GM12878 (cell line): ENCODE measurements around the gene FAM13C. TPM values are rescaled to one million over a fixed set of nuclear protein-coding genes. Genes with fewer than 3 reads are reported as not detected.

ENCODE experiments used
- ATAC-seq: fragments of 200-7000 bp; cut with Tn5 transposase; 3 replicates; pipeline ENCODE4 v1.9.1; 2020; ENCODE audit warnings: mild to moderate bottlenecking, moderate library complexity
- BruUV-seq: library from RNA; stranded (reverse); fragments of 400-500 nt; replicated peaks from 2 replicates; lab custom pipeline; 2021; lab: Mats Ljungman, UMichigan
- CTCF ChIA-PET: fragments of 300-600 bp; sonication (Branson Sonifier 250); formaldehyde crosslinking; extraction: SDS; loops from one replicate; lab custom pipeline; 2021; ENCODE audit warnings: inconsistent platforms; lab: Yijun Ruan, JAX
- POLR2A ChIA-PET: fragments of 350-600 bp; formaldehyde crosslinking; extraction: SDS; loops from one replicate; lab custom pipeline; 2021; ENCODE audit warnings: inconsistent platforms; lab: Charles Lee
- RAD21 ChIA-PET: fragments of 300-600 bp; sonication (Branson Sonifier 250); formaldehyde crosslinking; loops from one replicate; lab custom pipeline; 2023; ENCODE audit warnings: antibody characterized with exemption; ENCODE audit not compliant: unreplicated experiment; lab: Charles Lee
- SMC1A ChIA-PET: fragments of 300-600 bp; sonication (Branson Sonifier 250); formaldehyde crosslinking; loops from one replicate; lab custom pipeline; 2023; ENCODE audit not compliant: unreplicated experiment, uncharacterized antibody; lab: Charles Lee
- DNase-seq: peaks from one replicate; pipeline ENCODE4 v3.0.0-alpha.2; 2011; ENCODE audit warnings: low read depth, low spot score
- FAIRE-seq: peaks from 3 replicates; lab custom pipeline; 2011; peaks lifted over from hg19 to GRCh38; lab: Jason Lieb, UNC
- H2AFZ ChIP-seq: 2 replicates; pipeline ENCODE4 v1.6.0; 2011; ENCODE audit warnings: low read depth, low read length, control low read depth; ENCODE audit not compliant: control insufficient read depth
- H3K27ac ChIP-seq: 2 replicates; pipeline ENCODE4 v1.5.1; 2011; ENCODE audit warnings: control low read depth; ENCODE audit not compliant: control insufficient read depth, insufficient read depth
- H3K27me3 ChIP-seq, 2 experiments: replicated peaks in 1 of 2; 2 replicates each; pipeline versions ENCODE4 v1.6.0 to v1.6.1; 2011; ENCODE audit warnings: low read length in 1 of 2; ENCODE audit not compliant: control insufficient read depth in 2 of 2, insufficient read depth in 2 of 2
- H3K36me3 ChIP-seq, 2 experiments: 2 replicates each; pipeline ENCODE4 v1.5.1; 2011; ENCODE audit warnings: low read length in 1 of 2; ENCODE audit not compliant: control insufficient read depth in 2 of 2, insufficient read depth in 2 of 2
- H3K4me1 ChIP-seq: 2 replicates; pipeline ENCODE4 v1.6.1; 2011; ENCODE audit warnings: mild to moderate bottlenecking, low read length, moderate library complexity, mixed read lengths; ENCODE audit not compliant: control insufficient read depth, insufficient read depth
- H3K4me2 ChIP-seq: 2 replicates; pipeline ENCODE4 v1.6.0; 2011; ENCODE audit warnings: control low read depth; ENCODE audit not compliant: control insufficient read depth, insufficient read depth
- H3K4me3 ChIP-seq: fragments of 200-600 bp; sonication (generic); 2 replicates; pipeline ENCODE4 v1.5.1; 2016
- H3K79me2 ChIP-seq: 2 replicates; pipeline ENCODE4 v1.6.0; 2011; ENCODE audit warnings: low read length; ENCODE audit not compliant: control insufficient read depth, insufficient read depth
- H3K9ac ChIP-seq: 2 replicates; pipeline ENCODE4 v1.8.0; 2011; ENCODE audit warnings: low read length, control low read depth, mixed read lengths; ENCODE audit not compliant: control insufficient read depth, insufficient read depth
- H3K9me3 ChIP-seq: replicated peaks from 3 replicates; pipeline ENCODE4 v1.5.1; 2011; ENCODE audit warnings: mild to moderate bottlenecking, low read length; ENCODE audit not compliant: control insufficient read depth, insufficient read depth
- H4K20me1 ChIP-seq: 2 replicates; pipeline ENCODE4 v1.6.0; 2011; ENCODE audit not compliant: control insufficient read depth, insufficient read depth
- BACH1 ChIP-seq: fragments of 450-650 bp; IDR thresholded peaks from 2 replicates; pipeline ENCODE4 v1.6.1; 2017; ENCODE audit warnings: mild to moderate bottlenecking, borderline replicate concordance
- DPF2 ChIP-seq: fragments of 450-650 bp; IDR thresholded peaks from 2 replicates; pipeline ENCODE4 v1.6.1; 2017; ENCODE audit warnings: mild to moderate bottlenecking
- FOXM1 ChIP-seq: IDR thresholded peaks from 2 replicates; pipeline ENCODE4 v1.6.1; 2012; ENCODE audit warnings: low read depth, mild to moderate bottlenecking, inconsistent platforms, low read length, moderate library complexity
- RAD21 ChIP-seq: IDR thresholded peaks from 2 replicates; pipeline ENCODE4 v1.6.1; 2011; ENCODE audit warnings: mild to moderate bottlenecking, low read depth, low read length, moderate library complexity; ENCODE audit not compliant: insufficient read depth
- SMARCA5 ChIP-seq: fragments of 450-650 bp; IDR thresholded peaks from 2 replicates; pipeline ENCODE4 v1.6.1; 2017; ENCODE audit warnings: mild to moderate bottlenecking
- STAT1 ChIP-seq: fragments of 450-650 bp; conservative IDR thresholded peaks from 2 replicates; pipeline ENCODE4 v1.6.1; 2014; ENCODE audit warnings: antibody characterized with exemption, mild to moderate bottlenecking
- TARDBP ChIP-seq: IDR thresholded peaks from 2 replicates; pipeline ENCODE4 v1.6.1; 2016; ENCODE audit warnings: borderline replicate concordance
- TCF3 ChIP-seq: IDR thresholded peaks from 2 replicates; pipeline ENCODE4 v1.6.1; 2012; ENCODE audit warnings: low read depth, mild to moderate bottlenecking, low read length, borderline replicate concordance; ENCODE audit not compliant: insufficient read depth
- WGBS: methylation state at CpG from one replicate; pipeline ENCODE4 v1.1.6; 2016; ENCODE audit warnings: low lambda C conversion rate; ENCODE audit not compliant: insufficient replicate concordance, insufficient coverage; ENCODE audit errors: missing lambda C conversion rate; 5-methylcytosine and 5-hydroxymethylcytosine counted together
- in situ Hi-C: fragments of 300-500 bp; cut with MboI; formaldehyde crosslinking; loops from 9 replicates; pipeline ENCODE4 v1.14.3; 2018; ENCODE audit warnings: mixed read lengths
- intact Hi-C: fragments of 100-400 bp; cut with micrococcal nuclease; formaldehyde crosslinking; loops from one replicate; pipeline ENCODE4 v1.14.2; 2022; ENCODE audit not compliant: unreplicated experiment
- polyA plus RNA-seq, 11 experiments: library from polyadenylated mRNA; depleted of rRNA in 4 of 11; unstranded in 6 of 11; stranded (reverse) in 5 of 11; fragments of >200 nt; fragmentation: Nextera tagmentation in 4 of 11; fragmentation: Illumina TruSeq in 1 of 11; extraction: Ambion mirVana in 4 of 11; extraction: Trizol in 1 of 11; gene quantifications; 1 replicate in 1 of 11; 2 replicates in 10 of 11; pipeline versions ENCODE4 v1.2.1 to v1.2.3, GENCODE V29; 2011 to 2016; ENCODE audit warnings: inconsistent platforms in 2 of 11, missing spikeins in 2 of 11, low read depth in 1 of 11
- total RNA-seq, 4 experiments: library from RNA; depleted of rRNA in 3 of 4; stranded (reverse); fragments of >200 nt in 3 of 4; fragmentation: Illumina TruSeq in 1 of 4; extraction: Trizol in 1 of 4; gene quantifications; 2 replicates each; pipeline versions ENCODE4 v1.2.1 to v1.2.3, GENCODE V29; 2013 to 2021
- TF ChIP-seq, protein P1 (sequence below): fragments of 450-650 bp; IDR thresholded peaks from 2 replicates; pipeline ENCODE4 v1.6.1; 2014; ENCODE audit warnings: mild to moderate bottlenecking
- TF ChIP-seq, protein P2 (sequence below): fragments of 150-350 bp; IDR thresholded peaks from 2 replicates; pipeline ENCODE4 v1.6.1; 2014; ENCODE audit warnings: mild to moderate bottlenecking, low read depth, low read length

Gene FAM13C
- total and polyA plus RNA-seq, 10 of the 15 experiments (the other 5 are each of a cell fraction or from before 2014, with no cell fraction given) = 0.04 to 0.31 (median 0.13) TPM; not detected in 5

DNA sequence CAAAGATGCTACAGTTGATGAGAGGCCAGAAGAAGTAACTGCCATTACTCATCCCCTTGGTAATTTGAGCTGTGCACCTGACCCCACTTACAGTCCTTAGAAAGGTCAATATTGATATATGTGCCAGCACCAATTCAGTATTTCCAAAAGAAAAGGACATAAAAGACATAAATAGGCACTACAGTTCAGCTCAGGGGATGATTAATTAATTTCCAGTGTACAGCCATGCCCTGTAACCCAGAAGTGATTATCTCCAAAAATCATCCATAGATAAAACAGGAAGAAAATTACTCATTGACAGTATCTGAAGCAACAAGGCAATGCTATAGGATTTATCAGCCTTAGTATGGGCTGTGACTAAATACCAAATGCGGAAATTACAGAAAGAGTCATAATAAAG, 103.5 kb downstream of the FAM13C start:
- no peak for TF ChIP-seq DPF2
- no peak for TF ChIP-seq STAT1
- TF ChIP-seq, protein P1, sequence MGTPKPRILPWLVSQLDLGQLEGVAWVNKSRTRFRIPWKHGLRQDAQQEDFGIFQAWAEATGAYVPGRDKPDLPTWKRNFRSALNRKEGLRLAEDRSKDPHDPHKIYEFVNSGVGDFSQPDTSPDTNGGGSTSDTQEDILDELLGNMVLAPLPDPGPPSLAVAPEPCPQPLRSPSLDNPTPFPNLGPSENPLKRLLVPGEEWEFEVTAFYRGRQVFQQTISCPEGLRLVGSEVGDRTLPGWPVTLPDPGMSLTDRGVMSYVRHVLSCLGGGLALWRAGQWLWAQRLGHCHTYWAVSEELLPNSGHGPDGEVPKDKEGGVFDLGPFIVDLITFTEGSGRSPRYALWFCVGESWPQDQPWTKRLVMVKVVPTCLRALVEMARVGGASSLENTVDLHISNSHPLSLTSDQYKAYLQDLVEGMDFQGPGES = no peak
- no peak for TF ChIP-seq FOXM1
- TF ChIP-seq RAD21 = no peak
- no peak for TF ChIP-seq TARDBP
- ChIA-PET SMC1A (interaction anchor here (1.0 to 1.2 kb wide), 2 partner anchors 8 to 11 kb away, joined by 3 read pairs; no protein-coding TSS in a partner anchor), RAD21 (no interaction called here), POLR2A (no interaction called here), CTCF (no interaction called here)
- Histone ChIP-seq H4K20me1 (no peaks in the 10 kb centered on the region), H2AFZ (no peak overlapping the region), H3K4me2 (no peak overlapping the region), H3K27ac (no peak overlapping the region), H3K9me3 (no peaks in the 10 kb centered on the region), H3K36me3 (no peaks in the 10 kb centered on the region), H3K27me3 (no peaks in the 10 kb centered on the region), H3K4me3 (no peak overlapping the region), H3K79me2 (no peaks in the 10 kb centered on the region), H3K4me1 (no peaks in the 10 kb centered on the region), H3K9ac (no peak overlapping the region)
- no TSS peak for BruUV-seq
- FAIRE-seq (no peak), DNase-seq (no peak), ATAC-seq (no peak)
- WGBS = 55% methylated on average over 1 of the region's 1 CpG
- intact Hi-C loops (no loop called here), in situ Hi-C loops (no loop called here)

DNA sequence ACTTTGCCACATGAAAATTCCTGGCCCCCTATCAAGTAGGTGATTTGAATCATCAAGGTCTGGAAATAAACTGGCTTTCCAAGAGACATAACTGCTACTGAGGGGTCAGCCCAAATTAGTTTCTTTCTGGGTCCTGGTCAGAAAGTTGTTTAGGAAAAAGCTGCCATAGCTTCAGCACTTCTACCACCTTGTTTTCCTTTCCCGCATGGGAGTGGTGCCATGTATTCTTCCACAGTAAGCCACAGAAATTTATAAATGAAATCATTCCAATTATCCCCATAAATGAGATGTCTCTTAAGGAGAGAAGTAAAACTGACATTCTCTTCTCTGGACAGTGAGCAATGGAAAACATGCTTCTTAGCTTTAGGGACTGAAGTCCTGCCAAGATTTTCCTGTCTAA, 105.1 kb downstream of the FAM13C start:
- no peaks in the 10 kb centered on the region for H3K36me3 ChIP-seq
- BruUV-seq = no TSS peak
- intact Hi-C loops (no loop called here), in situ Hi-C loops (no loop called here)
- no peaks in the 10 kb centered on the region for H3K9me3 ChIP-seq
- H3K79me2 ChIP-seq = no peaks in the 10 kb centered on the region
- no peak overlapping the region for H3K9ac ChIP-seq
- H2AFZ ChIP-seq = no peak overlapping the region
- FAIRE-seq = no peak
- POLR2A ChIA-PET = no interaction called here
- no peaks in the 10 kb centered on the region for H4K20me1 ChIP-seq
- TF ChIP-seq SMARCA5 (no peak), TCF3 (no peak), BACH1 (no peak)
- TF ChIP-seq, protein P2, sequence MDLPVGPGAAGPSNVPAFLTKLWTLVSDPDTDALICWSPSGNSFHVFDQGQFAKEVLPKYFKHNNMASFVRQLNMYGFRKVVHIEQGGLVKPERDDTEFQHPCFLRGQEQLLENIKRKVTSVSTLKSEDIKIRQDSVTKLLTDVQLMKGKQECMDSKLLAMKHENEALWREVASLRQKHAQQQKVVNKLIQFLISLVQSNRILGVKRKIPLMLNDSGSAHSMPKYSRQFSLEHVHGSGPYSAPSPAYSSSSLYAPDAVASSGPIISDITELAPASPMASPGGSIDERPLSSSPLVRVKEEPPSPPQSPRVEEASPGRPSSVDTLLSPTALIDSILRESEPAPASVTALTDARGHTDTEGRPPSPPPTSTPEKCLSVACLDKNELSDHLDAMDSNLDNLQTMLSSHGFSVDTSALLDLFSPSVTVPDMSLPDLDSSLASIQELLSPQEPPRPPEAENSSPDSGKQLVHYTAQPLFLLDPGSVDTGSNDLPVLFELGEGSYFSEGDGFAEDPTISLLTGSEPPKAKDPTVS = no peak
- 57% methylated on average over 1 of the region's 1 CpG for WGBS
- H3K27ac ChIP-seq = no peak overlapping the region
- no peak overlapping the region for H3K4me3 ChIP-seq
- SMC1A ChIA-PET = interaction anchor here (1.4 kb wide), 1 partner anchor 20 kb away, joined by 4 read pairs; no protein-coding TSS in a partner anchor
- no peak overlapping the region for H3K4me2 ChIP-seq
- no peaks in the 10 kb centered on the region for H3K27me3 ChIP-seq
- RAD21 ChIA-PET = interaction anchor here (1.1 kb wide), 1 partner anchor 305 kb away, joined by 3 read pairs; no protein-coding TSS in a partner anchor
- CTCF ChIA-PET = interaction anchor here (1.2 kb wide), 1 partner anchor 305 kb away, joined by 4 read pairs; no protein-coding TSS in a partner anchor
- H3K4me1 ChIP-seq = no peaks in the 10 kb centered on the region
- no peak for DNase-seq
- ATAC-seq = no peak
